ENCODE data around the gene TOX3. TPM values are rescaled to one million over a fixed set of nuclear protein-coding genes. Genes with fewer than 3 reads are reported as not detected.
A peak's percentile ranks its signal among the peaks of the same experiment; 100 is the strongest.

The TOX3 gene
- total and polyA plus RNA-seq, 2 of the 13 experiments (the other 11 are each of a cell fraction or from before 2014, with no cell fraction given) = 14.5 to 98.6 TPM

DNA sequence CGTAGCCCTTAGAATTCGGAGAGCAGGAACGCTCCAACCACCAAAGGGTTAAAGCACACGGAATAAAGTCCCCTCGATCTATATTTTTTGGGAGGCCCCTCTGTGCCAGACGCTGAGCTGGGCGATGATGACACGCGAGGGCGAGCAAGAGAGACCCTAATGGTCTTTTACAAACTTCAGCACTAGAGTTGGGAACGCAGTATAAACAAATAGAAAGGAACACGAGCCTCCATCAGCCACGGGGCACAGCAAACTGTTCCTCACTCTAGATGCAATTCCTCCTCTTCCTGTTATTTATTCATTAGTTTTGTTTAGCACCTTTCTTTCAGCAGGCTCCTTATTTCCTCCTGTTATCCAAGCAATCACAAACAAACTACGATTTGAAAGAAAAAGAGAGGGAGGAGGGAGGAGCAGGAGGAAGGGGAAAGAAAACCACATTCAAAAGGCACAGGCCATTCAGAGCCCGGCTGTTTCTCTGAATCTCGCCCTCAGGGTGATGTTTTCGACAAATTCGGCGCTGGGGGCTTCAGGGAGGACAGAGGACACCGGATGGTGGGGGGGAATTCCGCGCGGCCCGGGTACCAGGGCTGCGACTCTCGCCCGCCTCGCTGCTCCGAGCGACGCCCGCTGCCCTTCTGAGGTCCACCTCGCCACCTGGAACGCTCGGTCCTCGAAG lies 1.6 kb downstream of the TOX3 start:
- peaks cover 5 to 20% of the 10 kb centered on the region in 2 experiments; a peak in 4 of 5 replicates for H3K36me3 ChIP-seq (replicated peaks in 1 of 2; ENCODE audit: control insufficient read depth in 1 of 2, insufficient read depth in 2 of 2, low read length in 2 of 2)
- no TSS peak for BruUV-seq (replicated peaks)
- peak; percentile 29 for ATAC-seq
- CTCF ChIA-PET (ENCODE audit: low intra/inter-chr PET ratio, low total read pairs) = no interaction called here
- DNase-seq (ENCODE audit: low spot score) = no peak
- H3K4me1 ChIP-seq (ENCODE audit: insufficient read depth, low read length) = peaks cover 50% of the 10 kb centered on the region
- H2AFZ ChIP-seq (ENCODE audit: low read length) = no peak overlapping the region
- H3K79me2 ChIP-seq (ENCODE audit: insufficient read depth, low read length) = peaks cover 62% of the 10 kb centered on the region
- peak overlapping the region; percentile 82 for H3K9ac ChIP-seq (ENCODE audit: insufficient read depth, low read depth, low read length)
- H4K20me1 ChIP-seq (ENCODE audit: insufficient read depth, low read length) = peaks cover 44% of the 10 kb centered on the region
- peak overlapping the region; percentile 67 for H3K27ac ChIP-seq (ENCODE audit: extremely low read length, insufficient read depth, low read length)
- no peaks in the 10 kb centered on the region; a peak in 1 of 5 replicates for H3K27me3 ChIP-seq (ENCODE audit: control insufficient read depth in 1 of 2, insufficient read depth in 2 of 2, low read length in 2 of 2)
- H3K4me3 ChIP-seq (replicated peaks in 1 of 3; ENCODE audit: insufficient read depth in 1 of 3, low read depth in 2 of 3, low read length in 3 of 3) = peak overlapping the region; percentile 91 to 96 (median 92)
- intact Hi-C loops (cut with micrococcal nuclease; ENCODE audit: unreplicated experiment) = loop anchor here (5.0 kb wide), 4 partner anchors 67 to 148 kb away; no protein-coding TSS in a partner anchor
- FAIRE-seq = no peak
- POLR2A ChIA-PET = interaction anchor here (0.8 to 1.6 kb wide), 2 partner anchors 28 to 32 kb away, joined by 3 read pairs; no protein-coding TSS in a partner anchor
- H3K9me3 ChIP-seq (ENCODE audit: low read length) = no peaks in the 10 kb centered on the region
- in situ Hi-C loops (cut with HindIII; ENCODE audit: extremely low pct_ligation_motif_present, low pct_unique_long_range_greater_than_20kb) = loop anchor here (5.0 to 10.0 kb wide), 3 partner anchors 53 to 351 kb away; no protein-coding TSS in a partner anchor
- peak overlapping the region; percentile 74 for H3K4me2 ChIP-seq (ENCODE audit: low read depth, low read length)
- 1% methylated on average over 36 of the region's 36 CpGs for WGBS (ENCODE audit: low lambda C conversion rate)
- TF ChIP-seq, protein P1, sequence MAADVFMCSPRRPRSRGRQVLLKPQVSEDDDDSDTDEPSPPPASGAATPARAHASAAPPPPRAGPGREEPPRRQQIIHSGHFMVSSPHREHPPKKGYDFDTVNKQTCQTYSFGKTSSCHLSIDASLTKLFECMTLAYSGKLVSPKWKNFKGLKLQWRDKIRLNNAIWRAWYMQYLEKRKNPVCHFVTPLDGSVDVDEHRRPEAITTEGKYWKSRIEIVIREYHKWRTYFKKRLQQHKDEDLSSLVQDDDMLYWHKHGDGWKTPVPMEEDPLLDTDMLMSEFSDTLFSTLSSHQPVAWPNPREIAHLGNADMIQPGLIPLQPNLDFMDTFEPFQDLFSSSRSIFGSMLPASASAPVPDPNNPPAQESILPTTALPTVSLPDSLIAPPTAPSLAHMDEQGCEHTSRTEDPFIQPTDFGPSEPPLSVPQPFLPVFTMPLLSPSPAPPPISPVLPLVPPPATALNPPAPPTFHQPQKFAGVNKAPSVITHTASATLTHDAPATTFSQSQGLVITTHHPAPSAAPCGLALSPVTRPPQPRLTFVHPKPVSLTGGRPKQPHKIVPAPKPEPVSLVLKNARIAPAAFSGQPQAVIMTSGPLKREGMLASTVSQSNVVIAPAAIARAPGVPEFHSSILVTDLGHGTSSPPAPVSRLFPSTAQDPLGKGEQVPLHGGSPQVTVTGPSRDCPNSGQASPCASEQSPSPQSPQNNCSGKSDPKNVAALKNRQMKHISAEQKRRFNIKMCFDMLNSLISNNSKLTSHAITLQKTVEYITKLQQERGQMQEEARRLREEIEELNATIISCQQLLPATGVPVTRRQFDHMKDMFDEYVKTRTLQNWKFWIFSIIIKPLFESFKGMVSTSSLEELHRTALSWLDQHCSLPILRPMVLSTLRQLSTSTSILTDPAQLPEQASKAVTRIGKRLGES (CRISPR knock-in tag; IDR thresholded peaks at IDR 0.05; ENCODE audit: borderline replicate concordance) = no peak
- TF ChIP-seq TSC22D2 (CRISPR knock-in tag; IDR thresholded peaks at IDR 0.05; ENCODE audit: borderline replicate concordance) (no peak), MAZ (IDR thresholded peaks at IDR 0.05; ENCODE audit: borderline replicate concordance, low read depth, low read length) (no peak), MAZ (CRISPR knock-in tag; IDR thresholded peaks at IDR 0.05; ENCODE audit: low read depth) (no peak), ZNF335 (CRISPR knock-in tag; IDR thresholded peaks at IDR 0.05) (no peak), RBM39 (IDR thresholded peaks at IDR 0.05; ENCODE audit: low read depth, low read length, poor library complexity, severe bottlenecking) (peak; percentile 27), ZSCAN31 (CRISPR knock-in tag; IDR thresholded peaks at IDR 0.05; ENCODE audit: low read depth) (no peak), ZNF570 (CRISPR knock-in tag; IDR thresholded peaks at IDR 0.05; ENCODE audit: borderline replicate concordance) (no peak)
- TF ChIP-seq, protein P2, sequence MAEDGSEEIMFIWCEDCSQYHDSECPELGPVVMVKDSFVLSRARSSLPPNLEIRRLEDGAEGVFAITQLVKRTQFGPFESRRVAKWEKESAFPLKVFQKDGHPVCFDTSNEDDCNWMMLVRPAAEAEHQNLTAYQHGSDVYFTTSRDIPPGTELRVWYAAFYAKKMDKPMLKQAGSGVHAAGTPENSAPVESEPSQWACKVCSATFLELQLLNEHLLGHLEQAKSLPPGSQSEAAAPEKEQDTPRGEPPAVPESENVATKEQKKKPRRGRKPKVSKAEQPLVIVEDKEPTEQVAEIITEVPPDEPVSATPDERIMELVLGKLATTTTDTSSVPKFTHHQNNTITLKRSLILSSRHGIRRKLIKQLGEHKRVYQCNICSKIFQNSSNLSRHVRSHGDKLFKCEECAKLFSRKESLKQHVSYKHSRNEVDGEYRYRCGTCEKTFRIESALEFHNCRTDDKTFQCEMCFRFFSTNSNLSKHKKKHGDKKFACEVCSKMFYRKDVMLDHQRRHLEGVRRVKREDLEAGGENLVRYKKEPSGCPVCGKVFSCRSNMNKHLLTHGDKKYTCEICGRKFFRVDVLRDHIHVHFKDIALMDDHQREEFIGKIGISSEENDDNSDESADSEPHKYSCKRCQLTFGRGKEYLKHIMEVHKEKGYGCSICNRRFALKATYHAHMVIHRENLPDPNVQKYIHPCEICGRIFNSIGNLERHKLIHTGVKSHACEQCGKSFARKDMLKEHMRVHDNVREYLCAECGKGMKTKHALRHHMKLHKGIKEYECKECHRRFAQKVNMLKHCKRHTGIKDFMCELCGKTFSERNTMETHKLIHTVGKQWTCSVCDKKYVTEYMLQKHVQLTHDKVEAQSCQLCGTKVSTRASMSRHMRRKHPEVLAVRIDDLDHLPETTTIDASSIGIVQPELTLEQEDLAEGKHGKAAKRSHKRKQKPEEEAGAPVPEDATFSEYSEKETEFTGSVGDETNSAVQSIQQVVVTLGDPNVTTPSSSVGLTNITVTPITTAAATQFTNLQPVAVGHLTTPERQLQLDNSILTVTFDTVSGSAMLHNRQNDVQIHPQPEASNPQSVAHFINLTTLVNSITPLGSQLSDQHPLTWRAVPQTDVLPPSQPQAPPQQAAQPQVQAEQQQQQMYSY (CRISPR knock-in tag; IDR thresholded peaks at IDR 0.05) = no peak
- TF ChIP-seq, protein P3, sequence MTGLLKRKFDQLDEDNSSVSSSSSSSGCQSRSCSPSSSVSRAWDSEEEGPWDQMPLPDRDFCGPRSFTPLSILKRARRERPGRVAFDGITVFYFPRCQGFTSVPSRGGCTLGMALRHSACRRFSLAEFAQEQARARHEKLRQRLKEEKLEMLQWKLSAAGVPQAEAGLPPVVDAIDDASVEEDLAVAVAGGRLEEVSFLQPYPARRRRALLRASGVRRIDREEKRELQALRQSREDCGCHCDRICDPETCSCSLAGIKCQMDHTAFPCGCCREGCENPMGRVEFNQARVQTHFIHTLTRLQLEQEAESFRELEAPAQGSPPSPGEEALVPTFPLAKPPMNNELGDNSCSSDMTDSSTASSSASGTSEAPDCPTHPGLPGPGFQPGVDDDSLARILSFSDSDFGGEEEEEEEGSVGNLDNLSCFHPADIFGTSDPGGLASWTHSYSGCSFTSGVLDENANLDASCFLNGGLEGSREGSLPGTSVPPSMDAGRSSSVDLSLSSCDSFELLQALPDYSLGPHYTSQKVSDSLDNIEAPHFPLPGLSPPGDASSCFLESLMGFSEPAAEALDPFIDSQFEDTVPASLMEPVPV (CRISPR knock-in tag; IDR thresholded peaks at IDR 0.05) = 0 out of 2 replicates have a peak, but pooled peaks have one; percentile 52
- TF ChIP-seq, protein P4, sequence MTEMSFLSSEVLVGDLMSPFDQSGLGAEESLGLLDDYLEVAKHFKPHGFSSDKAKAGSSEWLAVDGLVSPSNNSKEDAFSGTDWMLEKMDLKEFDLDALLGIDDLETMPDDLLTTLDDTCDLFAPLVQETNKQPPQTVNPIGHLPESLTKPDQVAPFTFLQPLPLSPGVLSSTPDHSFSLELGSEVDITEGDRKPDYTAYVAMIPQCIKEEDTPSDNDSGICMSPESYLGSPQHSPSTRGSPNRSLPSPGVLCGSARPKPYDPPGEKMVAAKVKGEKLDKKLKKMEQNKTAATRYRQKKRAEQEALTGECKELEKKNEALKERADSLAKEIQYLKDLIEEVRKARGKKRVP (CRISPR knock-in tag; IDR thresholded peaks at IDR 0.05) = no peak
